Nephron (organoid): ENCODE data around the gene UBE2H.

Experiments
- H3K27ac Mint-ChIP-seq, 3 experiments: 2 replicates each; pipeline ENCODE4 v1.8.0; 2020; ENCODE audit warnings: mixed read lengths in 3 of 3, mild to moderate bottlenecking in 2 of 3, moderate library complexity in 1 of 3
- H3K27me3 Mint-ChIP-seq: 2 replicates; pipeline ENCODE4 v1.8.0; 2021; ENCODE audit warnings: low read depth, mild to moderate bottlenecking, moderate library complexity, mixed read lengths
- H3K36me3 Mint-ChIP-seq: 2 replicates; pipeline ENCODE4 v1.8.0; 2020; ENCODE audit warnings: low read depth, mixed read lengths
- H3K4me1 Mint-ChIP-seq: 2 replicates; pipeline ENCODE4 v1.8.0; 2020; ENCODE audit warnings: mixed read lengths
- H3K4me3 Mint-ChIP-seq, 3 experiments: 2 replicates each; pipeline ENCODE4 v1.8.0; 2020; ENCODE audit warnings: mild to moderate bottlenecking in 3 of 3, mixed read lengths in 3 of 3, moderate library complexity in 2 of 3
- H3K9me3 Mint-ChIP-seq: 2 replicates; pipeline ENCODE4 v1.8.0; 2020; ENCODE audit warnings: mixed read lengths
- TF ChIP-seq, protein P1 (sequence below), 3 experiments: fragments of 200-600 bp; sonication (generic); IDR thresholded peaks; one replicate each; pipeline ENCODE4 v1.5.0; 2021; ENCODE audit warnings: antibody characterized with exemption in 3 of 3; ENCODE audit not compliant: unreplicated experiment in 3 of 3

The UBE2H gene

DNA sequence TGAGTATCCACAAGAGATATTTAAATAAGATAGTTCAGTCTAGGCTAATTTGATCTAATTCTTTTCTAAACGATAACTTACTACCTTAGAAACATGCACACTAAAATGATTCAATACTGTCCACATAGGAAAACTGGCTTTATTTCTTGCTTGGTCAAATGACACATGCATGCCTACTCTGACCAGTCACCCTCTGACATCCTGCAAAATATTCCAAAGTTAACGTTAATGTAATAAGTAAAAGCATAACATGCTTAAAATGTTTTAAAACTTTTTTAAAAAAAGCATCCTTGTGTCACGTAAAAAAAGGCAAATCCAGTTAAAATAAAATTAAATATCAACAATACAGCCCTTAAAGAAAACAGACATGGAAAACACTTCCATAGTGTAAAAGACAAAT lies 70.2 kb downstream of the UBE2H start:
- no peaks in the 10 kb centered on the region for H3K4me1 Mint-ChIP-seq
- H3K4me3 Mint-ChIP-seq = no peak overlapping the region
- no peaks in the 10 kb centered on the region for H3K9me3 Mint-ChIP-seq
- TF ChIP-seq, protein P1, sequence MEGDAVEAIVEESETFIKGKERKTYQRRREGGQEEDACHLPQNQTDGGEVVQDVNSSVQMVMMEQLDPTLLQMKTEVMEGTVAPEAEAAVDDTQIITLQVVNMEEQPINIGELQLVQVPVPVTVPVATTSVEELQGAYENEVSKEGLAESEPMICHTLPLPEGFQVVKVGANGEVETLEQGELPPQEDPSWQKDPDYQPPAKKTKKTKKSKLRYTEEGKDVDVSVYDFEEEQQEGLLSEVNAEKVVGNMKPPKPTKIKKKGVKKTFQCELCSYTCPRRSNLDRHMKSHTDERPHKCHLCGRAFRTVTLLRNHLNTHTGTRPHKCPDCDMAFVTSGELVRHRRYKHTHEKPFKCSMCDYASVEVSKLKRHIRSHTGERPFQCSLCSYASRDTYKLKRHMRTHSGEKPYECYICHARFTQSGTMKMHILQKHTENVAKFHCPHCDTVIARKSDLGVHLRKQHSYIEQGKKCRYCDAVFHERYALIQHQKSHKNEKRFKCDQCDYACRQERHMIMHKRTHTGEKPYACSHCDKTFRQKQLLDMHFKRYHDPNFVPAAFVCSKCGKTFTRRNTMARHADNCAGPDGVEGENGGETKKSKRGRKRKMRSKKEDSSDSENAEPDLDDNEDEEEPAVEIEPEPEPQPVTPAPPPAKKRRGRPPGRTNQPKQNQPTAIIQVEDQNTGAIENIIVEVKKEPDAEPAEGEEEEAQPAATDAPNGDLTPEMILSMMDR (IDR thresholded peaks at IDR 0.05; ENCODE audit: unreplicated experiment in 3 of 3) = no peak
- H3K27ac Mint-ChIP-seq = no peak overlapping the region
- no peaks in the 10 kb centered on the region for H3K27me3 Mint-ChIP-seq
- peaks cover 46% of the 10 kb centered on the region for H3K36me3 Mint-ChIP-seq

GRCh38 chr7:129877146-129877792 lies 75.5 kb downstream of the UBE2H start:
- TF ChIP-seq, protein P1 (IDR thresholded peaks at IDR 0.05; ENCODE audit: unreplicated experiment in 3 of 3) = no peak
- Mint-ChIP-seq H3K36me3 (peaks cover 57% of the 10 kb centered on the region), H3K4me1 (peaks cover 6% of the 10 kb centered on the region), H3K9me3 (no peaks in the 10 kb centered on the region), H3K27me3 (no peaks in the 10 kb centered on the region), H3K4me3 (no peak overlapping the region), H3K27ac (no peak overlapping the region)

DNA sequence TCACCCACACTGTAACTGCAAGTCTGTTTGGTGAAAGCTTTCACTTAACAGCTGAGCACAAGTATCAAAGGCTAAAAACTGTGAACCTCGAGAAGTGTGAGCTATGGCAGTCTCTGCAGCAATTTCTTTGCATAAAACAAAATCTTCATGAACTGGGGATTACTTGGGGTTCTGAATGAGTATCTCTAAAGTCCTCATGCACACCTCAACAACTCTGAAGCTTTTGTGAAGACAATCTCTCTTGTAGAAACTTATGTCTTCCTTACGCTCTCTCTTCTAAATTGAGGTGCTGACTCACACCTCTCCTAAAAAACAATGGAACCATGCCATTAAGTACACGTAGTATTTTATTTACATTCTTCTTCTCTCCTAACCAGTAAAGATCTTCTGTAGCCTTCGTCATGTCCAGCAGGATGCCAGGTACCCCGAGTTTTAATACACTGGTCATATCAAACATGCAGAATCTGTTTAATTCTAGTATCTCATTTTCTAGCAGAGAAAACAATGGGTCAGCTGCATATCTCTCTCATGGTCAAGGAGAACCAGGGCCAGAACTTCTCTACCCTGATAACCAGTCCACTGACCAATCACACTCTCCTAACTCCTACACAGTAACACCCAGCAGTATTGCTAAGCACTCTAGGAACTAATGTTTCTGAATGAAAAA lies 76.9 kb downstream of the UBE2H start:
- H3K4me1 Mint-ChIP-seq = peaks cover 6% of the 10 kb centered on the region
- H3K27me3 Mint-ChIP-seq = no peaks in the 10 kb centered on the region
- H3K9me3 Mint-ChIP-seq = no peaks in the 10 kb centered on the region
- TF ChIP-seq, protein P1 (IDR thresholded peaks at IDR 0.05; ENCODE audit: unreplicated experiment in 3 of 3) = no peak
- H3K36me3 Mint-ChIP-seq = peaks cover 62% of the 10 kb centered on the region
- peak overlapping the region in 1 of 3 experiments; percentile 14 for H3K27ac Mint-ChIP-seq
- no peak overlapping the region for H3K4me3 Mint-ChIP-seq

DNA sequence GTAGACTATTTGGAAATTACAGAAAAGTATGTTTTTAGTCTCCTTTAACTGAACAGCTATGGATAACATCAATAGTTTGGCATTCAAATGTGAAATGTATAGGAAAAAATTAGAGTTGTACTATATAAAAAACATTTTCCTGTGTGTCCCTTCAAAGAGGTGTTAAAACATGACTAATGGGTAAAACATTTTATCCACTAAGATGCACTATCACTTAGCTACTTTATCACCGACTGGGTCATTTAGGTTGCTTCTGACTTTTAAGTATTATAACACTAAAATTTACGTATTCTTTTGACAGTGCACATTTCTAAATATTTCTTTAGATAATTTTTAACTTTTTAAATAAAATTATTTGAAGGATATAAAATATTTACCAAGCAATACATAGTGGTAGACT lies 77.6 kb downstream of the UBE2H start:
- Mint-ChIP-seq H3K36me3 (peaks cover 64% of the 10 kb centered on the region), H3K4me1 (peaks cover 6% of the 10 kb centered on the region), H3K9me3 (no peaks in the 10 kb centered on the region), H3K4me3 (no peak overlapping the region), H3K27ac (no peak overlapping the region), H3K27me3 (no peaks in the 10 kb centered on the region)
- TF ChIP-seq, protein P1 (IDR thresholded peaks at IDR 0.05; ENCODE audit: unreplicated experiment in 3 of 3) = no peak

- H3K4me3 Mint-ChIP-seq = no peak overlapping the region
- H3K27me3 Mint-ChIP-seq = no peaks in the 10 kb centered on the region
- H3K27ac Mint-ChIP-seq = no peak overlapping the region
- H3K36me3 Mint-ChIP-seq = peaks cover 66% of the 10 kb centered on the region
- TF ChIP-seq, protein P1 (IDR thresholded peaks at IDR 0.05; ENCODE audit: unreplicated experiment in 3 of 3) = no peak
- H3K4me1 Mint-ChIP-seq = peaks cover 6% of the 10 kb centered on the region
- H3K9me3 Mint-ChIP-seq = no peaks in the 10 kb centered on the region
Observed at GRCh38 chr7:129874722-129875121, 78.0 kb downstream of the UBE2H start.

GRCh38 chr7:129872054-129872453 lies 80.7 kb downstream of the UBE2H start:
- H3K27ac Mint-ChIP-seq = no peak overlapping the region
- no peak overlapping the region for H3K4me3 Mint-ChIP-seq
- no peaks in the 10 kb centered on the region for H3K9me3 Mint-ChIP-seq
- peaks cover 6% of the 10 kb centered on the region for H3K4me1 Mint-ChIP-seq
- peaks cover 53% of the 10 kb centered on the region for H3K36me3 Mint-ChIP-seq
- TF ChIP-seq, protein P1 (IDR thresholded peaks at IDR 0.05; ENCODE audit: unreplicated experiment in 3 of 3) = no peak
- H3K27me3 Mint-ChIP-seq = no peaks in the 10 kb centered on the region
